ENCODE results near the gene ANKRD11.

The ANKRD11 gene

DNA sequence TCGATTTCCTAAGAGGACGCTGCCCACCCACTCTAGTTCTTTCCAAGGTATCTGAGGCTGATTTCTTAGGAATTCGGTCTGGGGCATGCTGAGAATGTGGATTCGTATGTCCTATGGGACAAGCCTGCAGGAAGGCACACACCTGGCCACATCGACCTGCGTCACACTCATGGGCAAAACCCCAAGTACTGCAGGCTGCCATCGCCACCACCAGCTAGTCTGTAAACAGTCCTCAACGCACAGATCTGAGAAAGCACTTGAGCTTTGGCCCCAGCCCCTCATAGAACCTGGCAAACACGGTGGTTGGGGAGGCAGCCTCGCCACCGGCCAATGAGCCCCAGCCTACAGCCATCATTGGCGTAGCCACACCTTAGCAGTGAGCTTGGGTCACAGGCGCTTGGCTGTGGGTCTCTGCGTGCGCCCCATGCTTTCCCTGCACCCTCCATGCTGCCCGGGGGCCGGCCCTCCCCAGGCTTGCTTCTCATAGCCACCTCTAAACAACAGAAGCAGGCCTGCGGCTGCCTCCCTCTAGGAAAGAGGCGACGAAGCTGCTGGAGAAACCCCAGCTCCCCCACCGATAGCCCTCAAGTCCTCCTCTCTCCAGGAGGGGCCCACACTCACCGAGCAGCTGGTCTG lies 197.8 kb downstream of the ANKRD11 start:
- no peak for DNase-seq

DNA sequence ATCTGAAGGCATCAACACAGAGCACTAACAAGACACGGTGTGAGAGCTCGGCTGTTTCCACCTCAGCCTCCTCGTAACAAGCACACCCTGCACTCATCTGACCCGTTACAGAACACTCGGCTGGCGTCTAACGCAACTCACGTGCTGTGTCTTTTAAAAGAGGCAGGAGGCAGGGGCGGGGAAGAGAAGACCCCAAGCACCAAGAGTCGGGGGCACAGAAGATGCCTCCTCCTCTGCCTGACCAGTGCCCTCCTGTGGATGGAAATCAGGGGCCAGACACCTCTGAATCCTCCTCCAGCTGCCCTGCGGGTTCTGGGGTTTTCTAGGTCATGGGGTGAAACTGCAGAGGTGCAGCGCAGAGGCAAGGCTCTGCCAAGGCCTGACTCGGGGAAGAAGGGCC lies 198.6 kb downstream of the ANKRD11 start:
- DNase-seq: no peak

DNA sequence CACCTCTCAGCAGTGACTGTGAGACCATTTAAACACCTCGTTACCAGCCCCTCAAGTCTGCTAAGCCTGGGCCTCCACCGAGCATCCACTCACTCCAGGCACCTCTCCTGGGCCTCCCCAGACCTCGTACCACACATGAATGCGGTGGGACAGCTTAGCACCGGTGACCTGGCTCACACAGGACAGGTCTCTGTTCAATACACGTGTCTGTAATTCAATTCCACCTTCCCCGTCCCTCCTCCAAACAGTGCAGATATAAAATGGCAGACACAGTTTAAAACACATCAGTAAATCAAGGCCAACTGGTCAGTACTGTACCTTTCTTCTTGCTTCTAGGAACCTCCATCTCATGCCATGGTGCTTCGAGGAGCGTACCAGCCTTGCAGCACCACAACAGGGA lies 199.0 kb downstream of the ANKRD11 start:
- no peak for DNase-seq

DNA sequence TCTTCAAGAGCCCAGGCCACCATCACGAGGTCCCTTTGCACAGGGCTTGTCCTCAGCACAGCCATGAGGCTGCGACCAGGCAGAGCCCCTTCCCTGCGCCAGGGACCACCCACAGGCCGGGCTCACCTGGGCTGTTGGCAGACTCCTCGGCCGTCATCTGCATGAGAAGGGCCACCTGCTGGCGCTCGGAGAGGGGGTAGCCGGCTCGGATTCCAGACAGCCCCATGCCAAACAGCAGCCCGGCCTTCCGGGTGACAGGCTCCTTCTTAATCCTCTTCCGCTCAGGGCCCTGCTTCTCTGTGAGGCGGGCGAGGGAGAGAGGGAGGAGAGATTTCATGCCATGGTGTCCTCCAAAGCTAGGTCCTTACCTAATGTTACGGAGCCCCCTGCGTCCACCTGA lies 199.5 kb downstream of the ANKRD11 start:
- DNase-seq: no peak

DNA sequence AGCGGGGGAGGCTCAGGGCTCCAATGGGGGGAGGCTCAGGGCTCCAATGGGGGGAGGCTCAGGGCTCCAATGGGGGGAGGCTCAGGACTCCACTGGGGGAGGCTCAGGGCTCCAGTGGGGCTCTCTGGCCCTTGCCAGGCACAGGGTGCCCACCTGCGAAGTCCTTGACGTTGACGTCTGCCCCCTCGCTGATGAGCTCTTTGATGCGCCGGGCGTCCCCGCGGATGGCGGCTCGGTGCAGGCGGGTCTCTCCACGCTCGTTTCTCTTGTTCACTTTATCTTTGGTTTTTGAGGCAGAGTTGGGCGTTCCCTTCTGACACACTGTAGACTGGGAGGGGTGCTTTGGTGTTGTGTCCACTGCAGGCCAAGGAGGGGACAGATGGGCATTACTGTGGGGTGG lies 199.9 kb downstream of the ANKRD11 start:
- DNase-seq: no peak

DNA sequence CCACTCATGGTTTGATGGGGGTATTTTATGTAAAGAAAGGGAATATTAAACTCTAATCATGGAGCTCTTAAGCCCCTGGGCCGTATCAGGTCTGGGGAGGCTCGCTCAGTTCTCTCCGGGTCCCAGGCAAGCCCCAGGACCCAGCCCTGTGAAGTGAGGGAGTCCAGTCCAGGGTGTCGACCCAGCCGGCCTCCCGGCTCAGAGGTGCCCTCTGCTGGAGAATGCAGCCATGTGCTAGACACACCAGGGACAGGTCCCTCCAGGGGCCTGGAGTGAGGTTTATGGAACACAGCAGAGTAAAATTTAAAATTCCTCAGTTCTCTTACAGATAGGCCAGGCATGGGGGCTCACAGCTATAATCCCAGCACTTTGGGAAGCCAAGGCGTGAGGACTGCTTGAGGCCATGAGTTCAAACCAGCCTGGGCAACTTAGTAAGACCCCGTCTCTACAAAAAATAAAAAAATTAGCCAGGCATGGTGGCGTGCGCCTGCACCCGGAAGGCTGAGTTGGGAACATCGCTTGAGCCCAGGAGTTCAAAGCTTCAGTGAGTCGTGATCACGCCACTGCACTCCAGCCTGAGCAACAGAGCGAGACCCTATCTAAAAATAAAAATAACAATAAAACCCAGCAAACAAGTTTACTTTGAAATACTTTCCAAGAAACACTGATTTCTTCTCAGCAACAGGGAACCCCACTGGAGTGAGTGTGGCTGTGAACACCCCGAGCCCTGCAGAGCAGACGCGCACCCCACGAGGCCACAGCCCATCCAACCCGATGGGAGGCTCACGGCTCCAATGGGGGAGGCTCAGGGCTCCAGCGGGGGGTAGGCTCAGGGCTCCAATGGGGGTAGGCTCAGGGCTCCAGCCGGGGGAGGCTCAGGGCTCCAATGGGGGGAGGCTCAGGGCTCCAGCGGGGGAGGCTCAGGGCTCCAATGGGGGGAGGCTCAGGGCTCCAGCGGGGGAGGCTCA lies 200.6 kb downstream of the ANKRD11 start:
- no peak for DNase-seq

DNA sequence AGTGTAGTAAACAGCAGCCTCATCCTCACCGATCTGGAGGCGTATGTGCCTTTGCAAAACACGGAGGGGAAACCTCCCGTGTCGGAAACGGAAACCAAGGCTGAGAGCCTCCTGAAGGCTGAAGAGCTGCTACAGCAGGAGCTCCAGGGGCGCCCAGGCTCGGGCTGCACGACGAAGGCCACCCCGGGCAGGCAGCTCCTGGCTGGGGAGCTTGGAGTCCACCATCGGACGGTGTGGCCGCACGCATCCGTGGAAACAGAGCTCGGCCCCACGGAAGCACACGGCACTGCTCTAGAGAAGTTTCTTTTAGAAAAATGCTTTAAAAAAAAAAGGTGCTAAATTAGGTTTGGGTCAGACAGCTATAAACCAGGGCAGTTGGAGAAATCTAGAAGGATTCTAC lies 201.4 kb downstream of the ANKRD11 start:
- no peak for DNase-seq

DNA sequence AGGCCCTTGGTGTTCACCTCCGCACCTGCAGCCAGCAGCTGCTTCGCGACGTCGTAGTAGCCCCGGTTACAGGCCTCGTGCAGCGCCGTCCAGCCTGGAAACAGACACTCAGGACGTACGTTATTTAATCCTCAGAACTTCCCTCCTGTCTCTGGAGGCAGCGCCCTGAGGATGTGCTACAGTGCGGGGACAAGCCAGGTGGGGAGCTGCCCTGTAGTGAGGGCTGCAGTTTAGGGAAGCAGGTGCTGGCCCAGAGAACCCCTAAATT lies 201.8 kb downstream of the ANKRD11 start:
- DNase-seq: no peak

DNA sequence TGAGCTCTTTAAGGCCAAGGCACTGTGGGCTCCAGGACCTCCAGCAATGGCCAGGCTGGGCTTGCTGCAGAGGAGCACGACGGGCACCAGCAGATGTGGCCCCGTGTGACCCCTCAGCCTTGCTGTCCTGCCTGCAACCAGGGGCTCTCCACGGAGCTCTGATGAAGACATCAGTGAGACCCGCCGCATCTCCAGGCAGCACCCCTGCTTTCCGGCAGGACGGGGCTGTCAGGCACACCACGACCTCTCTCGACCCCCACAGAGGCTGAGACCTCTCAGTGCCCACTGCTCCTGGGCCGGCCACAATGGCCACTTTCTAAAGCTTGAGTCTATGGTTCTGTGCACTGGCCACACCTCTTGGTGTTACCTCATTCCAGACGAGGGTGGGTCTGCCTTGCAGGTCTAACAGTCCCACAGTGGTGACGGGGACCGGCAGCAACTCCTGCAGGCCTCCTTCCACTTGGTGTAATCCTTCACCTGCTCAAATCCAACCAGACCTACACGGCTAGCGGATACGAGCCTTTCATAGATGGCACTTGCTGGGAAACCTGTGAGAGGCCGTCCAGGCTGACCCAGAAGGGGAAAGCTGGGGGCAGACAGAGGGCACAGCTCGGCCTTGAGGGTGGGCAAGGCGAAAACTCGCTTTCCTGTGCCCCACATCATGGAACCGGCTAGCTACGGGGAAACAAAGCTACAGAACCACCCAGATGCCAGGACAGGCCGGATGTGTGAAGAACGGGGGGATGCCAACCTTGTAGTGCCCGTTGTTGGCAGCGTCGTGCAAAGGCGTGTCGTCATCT lies 202.4 kb downstream of the ANKRD11 start:
- no peak for DNase-seq

DNA sequence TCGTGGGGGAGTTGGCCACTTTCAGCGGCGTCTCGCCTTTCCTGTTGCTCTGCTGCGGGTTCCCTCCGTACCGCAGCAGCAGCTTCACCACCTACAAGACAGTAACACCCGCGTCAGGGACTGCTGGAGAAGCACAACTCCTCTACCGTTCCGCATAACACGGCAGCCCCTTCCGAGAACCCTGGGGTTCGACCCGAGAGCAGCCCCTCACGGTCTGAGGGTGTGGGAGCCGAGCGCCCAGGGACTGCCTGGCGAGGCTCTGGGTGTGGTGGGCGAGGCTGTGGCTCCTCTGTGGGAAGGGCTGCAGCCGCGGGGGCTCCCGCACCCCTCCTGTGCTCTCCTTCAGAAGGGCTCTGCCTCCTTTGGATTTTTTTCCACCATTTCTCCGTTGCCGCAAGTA lies 204.3 kb downstream of the ANKRD11 start:
- no peak for DNase-seq

DNA sequence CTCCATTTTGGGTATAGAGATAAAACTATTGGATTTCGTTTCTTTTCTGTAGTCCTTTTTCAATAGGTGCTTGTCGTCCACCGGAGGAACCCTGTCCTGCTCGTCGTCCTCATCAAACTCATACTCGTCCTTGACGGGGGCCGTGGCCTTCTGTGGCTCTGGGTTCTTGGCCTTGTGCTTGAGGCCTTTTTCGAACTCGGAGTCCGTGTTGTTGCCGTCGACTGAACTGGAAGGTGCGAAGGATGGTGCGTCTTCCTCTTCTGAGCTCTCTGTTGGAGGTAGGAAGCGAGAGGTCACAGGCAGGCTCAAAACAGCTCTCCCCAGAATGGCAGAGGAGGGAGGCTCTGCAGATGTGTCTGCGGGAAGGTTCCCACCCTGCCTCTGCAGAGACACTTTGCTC lies 205.0 kb downstream of the ANKRD11 start:
- no peak for DNase-seq

DNA sequence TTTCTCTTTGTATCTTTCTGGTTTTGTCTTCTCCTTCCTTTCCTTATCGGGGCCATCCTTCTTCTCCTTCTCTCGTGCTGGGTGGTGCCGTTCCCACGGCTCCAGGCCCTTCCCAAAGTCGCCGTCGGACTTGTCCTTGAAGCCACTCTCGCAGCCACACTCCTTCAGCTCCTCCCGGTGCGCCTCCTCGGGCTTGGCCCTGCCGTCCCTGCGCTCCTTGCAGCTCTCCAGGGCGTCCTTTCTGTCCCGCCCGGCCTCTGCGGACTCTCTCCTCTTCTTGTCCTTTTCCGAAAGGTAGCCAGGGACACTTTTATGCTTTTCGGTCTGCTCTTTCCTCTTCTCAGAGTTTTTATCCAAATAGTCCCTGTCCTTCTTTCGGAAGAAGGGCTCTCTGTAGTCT lies 206.9 kb downstream of the ANKRD11 start:
- no peak for DNase-seq

DNA sequence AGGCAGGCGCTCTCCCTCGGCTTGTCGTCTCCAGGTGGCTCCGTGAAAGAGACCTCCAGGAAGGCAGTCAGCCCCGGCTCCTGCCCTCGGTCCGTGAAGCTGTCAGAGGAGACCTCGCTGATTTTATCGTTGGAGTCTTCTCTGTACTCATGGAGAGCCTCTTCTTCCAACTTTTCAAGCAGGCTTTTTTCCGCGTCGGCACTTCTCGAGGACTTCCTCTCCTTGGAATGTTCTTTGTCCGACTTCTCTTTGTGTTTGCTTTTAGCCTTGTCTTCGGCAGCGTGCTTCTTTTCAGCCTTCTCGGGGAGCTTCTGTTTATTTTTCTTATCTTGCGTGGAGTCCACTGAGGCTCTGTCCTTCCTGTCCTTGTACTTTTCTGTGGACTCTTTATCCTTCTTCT lies 207.8 kb downstream of the ANKRD11 start:
- no peak for DNase-seq

DNA sequence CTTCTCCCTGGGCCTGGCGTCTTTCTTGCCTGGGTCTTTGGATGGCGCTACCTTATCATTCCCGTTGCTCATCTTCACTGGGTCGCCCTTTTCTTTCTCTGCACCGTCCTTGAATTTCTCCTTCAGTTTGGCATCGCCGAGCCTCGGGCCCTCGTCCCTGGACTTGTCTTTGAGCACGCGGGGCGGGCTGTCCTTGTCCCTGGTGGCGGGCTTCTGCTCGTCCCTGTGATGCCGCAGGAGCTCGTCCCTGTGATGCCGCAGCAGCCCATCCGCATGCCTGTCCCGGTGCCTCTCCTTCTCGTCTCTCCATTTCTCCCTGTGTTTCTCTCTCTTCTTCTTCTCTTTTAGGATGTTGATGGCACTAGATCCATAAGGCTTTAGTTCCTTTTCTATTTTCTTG lies 208.5 kb downstream of the ANKRD11 start:
- no peak for DNase-seq

DNA sequence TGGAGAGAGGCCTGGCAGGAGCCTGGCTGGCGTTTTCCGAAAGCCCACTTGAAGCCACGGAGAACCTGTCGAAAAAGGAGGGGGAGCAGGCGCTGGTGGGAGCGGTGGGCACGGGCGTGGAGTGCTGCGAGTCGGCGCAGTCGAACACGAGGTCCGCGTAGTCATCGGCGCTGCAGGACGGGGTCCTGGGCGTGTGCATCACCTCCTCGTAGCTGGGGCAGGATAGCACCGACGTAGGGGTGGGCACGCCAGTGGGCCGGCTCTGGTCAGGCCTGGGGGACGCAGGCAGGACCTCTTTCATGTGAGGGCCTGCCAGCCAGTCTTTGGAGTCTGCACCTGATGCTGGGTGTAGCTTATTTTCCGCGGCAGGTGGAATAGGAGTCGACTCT lies 209.2 kb downstream of the ANKRD11 start:
- no peak for DNase-seq

DNA sequence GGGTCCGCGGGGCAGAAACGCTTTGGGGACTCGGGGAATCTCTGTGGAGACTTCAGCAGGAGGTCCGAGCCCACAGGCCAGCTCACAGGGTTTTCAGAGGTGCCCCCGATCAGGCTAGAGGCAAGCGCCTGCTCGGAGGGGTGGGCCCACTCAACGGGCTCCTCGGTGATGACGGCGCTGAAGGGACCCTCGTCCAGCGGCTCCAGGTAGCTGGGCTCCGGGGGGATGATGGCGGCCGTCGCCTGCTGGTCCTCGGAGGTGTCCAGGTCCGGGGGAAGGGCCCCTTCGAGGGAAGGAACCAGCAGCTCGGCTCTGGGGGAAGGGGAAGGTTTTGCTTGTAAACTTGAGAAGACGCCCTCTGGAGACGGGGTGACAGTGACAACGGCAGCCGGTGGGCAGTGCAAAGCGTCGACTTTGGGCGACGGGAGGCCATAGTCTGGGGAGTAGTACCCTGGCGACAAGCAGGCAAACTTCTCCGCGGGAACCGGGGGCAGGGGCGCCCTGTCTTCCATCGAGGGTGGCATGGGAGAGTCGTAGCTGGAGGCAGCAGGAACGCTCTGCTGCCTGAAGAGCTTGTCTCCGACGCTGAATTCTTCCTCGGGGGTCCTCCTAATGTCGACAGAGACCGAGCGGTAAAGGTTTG lies 209.7 kb downstream of the ANKRD11 start:
- no peak for DNase-seq

DNA sequence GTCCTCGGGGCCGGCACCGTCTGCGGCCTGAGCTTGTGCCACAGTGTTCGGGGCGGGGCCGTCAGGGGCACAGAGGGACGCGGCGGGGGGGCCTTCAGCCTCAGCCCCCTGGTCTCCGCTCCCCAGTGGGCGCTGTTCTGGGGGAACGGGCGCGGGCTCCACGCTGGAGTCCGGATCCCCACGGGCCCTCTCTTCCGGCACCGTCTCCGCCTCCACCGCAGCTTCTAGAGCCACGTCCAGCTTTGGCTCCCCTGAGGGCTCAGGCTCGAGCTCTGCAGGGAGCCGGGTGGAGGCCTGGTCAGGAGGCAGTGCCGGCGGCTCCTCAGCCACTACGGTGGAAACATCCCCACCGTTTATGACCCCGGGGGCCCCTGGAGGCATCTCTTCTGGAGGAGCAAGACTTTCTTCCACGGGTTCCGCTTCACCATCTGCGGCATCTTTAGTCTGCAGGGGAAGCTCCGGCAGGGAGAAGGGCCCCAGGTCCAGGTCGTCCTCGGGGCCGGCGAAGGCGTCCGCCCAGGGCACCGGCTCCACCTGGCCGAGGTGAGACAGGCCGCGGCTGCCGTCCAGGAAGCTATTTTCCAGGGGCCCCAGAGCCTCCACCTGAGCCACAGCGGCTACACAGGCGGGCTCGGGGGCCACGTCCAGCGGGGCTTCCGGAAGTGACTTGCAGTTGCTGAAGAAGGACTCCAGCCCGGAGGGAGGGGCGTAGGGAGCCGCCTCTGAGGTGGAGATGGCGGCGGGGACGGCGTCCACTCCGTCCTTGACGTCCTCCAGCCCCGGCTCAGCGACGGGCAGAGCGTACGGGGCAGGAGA lies 210.5 kb downstream of the ANKRD11 start:
- DNase-seq: no peak

DNA sequence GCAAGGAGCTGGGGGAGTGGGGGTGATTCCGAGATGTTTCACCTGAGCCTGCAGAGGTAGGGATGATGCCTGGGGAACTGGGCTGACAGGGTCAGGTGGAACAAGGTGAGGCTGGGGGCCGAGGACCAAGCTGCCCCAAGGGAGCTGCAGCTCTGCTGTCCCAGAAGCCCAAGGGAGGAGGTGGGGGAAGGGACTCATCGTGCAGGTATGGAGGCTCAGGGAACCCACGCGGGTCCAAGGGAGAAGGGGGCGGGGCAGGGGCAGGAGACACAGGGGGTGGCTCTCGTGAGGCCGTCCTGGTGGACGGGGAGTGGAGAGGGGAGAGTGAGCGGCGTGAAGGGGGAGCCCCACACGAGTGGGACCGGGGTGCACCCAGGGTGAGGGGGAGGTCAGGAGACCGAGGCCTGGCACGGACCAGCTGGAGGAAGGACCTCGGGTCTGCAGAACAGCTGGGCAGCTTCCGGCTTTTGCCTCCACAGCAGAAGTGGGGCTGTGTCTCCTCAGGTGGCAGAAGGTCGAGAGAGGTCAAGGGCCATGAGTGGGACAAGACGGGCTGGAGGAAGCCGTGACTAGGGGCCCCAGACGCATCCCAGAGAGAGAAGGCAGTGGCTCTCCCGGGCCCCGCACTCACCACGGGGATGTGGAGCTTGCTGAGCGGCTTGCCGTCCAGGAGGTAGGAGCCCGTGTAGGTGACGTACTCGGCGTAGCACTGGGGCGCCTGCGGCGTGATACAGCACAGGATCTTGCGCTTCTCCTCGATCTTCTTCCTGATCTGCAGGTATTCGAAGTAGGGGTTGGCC lies 211.7 kb downstream of the ANKRD11 start:
- DNase-seq: no peak

DNA sequence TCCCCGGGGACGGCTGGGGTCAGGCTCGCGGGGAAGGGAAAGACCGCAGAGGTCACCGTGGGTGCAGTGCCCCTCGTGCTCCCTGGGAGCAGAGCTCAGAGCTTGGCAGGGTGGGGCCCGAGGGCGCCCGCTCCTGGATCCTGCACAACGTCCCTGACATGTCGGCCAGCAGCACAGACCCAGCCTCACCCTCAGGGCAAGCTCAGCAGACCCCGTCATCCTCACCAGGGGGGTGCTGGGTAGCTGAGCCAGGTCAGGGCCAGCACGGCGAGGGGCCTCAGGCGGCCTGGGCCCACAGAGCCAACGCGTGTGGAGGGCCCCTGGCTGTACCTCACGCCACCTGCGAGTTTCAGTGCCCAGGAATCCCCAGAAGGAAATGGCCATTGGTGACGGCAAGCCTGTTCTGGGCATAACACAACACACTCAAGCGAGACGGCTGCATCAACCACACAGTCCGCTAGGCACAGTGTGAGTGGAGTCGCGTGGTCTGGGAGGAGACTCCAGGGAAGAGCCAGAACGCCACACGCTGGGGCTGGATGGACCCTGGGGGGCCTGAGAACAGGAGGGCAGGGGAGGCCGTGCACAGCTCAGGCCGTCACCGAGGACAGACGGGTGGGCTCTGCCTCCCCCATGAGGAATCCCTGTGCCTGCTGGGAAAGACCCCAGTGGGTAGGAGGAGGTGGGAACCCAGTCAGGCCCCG lies 212.6 kb downstream of the ANKRD11 start:
- no peak for DNase-seq

DNA sequence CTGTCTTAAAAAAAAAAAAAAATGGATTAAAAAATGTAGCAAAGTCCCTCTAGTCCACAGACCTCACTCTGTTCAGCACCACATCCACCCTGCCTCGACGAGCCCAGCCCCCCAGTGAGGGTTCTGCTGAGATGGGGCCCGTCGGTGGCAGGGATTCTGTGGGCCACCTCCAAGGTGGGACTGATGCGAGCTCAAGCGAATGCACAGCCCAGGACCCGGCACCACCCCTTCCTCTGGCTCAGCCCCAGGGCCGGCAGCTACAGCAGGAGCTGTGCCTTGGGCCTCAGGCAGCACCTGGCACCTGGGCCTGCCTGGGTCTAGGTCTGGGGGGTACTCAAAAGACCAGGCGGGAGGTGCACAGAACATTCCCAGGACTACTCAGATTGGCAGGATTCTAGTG lies 213.3 kb downstream of the ANKRD11 start:
- no peak for DNase-seq

Measured in NCI-H2081 treated with DMSO at 0.1 percent for 48 hours (cell line).